Measurements from ENCODE around the gene ZNF613.
"Not testable (repeated sequence)": the region's sequence is repeated elsewhere in the genome, so short reads cannot be mapped to it uniquely, and the experiment has no call there.

ZNF613 gene

DNA sequence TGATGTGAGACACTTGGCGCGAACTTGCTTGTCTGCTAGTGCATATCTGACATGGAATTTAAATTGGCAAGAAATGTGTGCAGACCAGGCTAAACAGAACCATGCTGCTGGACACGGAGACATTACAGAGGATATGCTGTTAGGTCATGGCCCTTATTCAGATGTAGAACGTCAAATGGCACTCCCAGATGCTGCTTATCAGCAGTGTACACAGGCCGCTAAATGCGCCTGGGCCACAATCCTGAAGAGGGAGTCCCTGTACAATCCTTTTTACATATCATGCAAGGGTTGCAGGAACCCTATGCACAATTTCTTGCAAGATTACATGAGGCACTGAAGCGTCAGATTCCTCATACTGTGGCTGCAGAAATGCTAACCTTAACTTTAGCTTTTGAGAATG lies 50.1 kb downstream of the ZNF613 start:
- Histone ChIP-seq H3K4me2 (no peak overlapping the region), H3K79me2 (ENCODE audit: insufficient read depth, low read depth) (no peaks in the 10 kb centered on the region), H3K9ac (no peak overlapping the region), H3K4me3 (IDR thresholded peaks at IDR 0.05; ENCODE audit: insufficient read depth, low read depth, low read length) (no peak overlapping the region), H4K20me1 (ENCODE audit: insufficient read depth) (no peaks in the 10 kb centered on the region), H3K27ac (no peak overlapping the region), H3K36me3 (ENCODE audit: insufficient read depth) (no peaks in the 10 kb centered on the region), H2AFZ (ENCODE audit: low read depth) (no peak overlapping the region), H3K27me3 (ENCODE audit: insufficient read depth, low read depth) (no peaks in the 10 kb centered on the region), H3K4me1 (ENCODE audit: low read depth, poor library complexity, severe bottlenecking) (no peaks in the 10 kb centered on the region)
- TF ChIP-seq, protein P1, sequence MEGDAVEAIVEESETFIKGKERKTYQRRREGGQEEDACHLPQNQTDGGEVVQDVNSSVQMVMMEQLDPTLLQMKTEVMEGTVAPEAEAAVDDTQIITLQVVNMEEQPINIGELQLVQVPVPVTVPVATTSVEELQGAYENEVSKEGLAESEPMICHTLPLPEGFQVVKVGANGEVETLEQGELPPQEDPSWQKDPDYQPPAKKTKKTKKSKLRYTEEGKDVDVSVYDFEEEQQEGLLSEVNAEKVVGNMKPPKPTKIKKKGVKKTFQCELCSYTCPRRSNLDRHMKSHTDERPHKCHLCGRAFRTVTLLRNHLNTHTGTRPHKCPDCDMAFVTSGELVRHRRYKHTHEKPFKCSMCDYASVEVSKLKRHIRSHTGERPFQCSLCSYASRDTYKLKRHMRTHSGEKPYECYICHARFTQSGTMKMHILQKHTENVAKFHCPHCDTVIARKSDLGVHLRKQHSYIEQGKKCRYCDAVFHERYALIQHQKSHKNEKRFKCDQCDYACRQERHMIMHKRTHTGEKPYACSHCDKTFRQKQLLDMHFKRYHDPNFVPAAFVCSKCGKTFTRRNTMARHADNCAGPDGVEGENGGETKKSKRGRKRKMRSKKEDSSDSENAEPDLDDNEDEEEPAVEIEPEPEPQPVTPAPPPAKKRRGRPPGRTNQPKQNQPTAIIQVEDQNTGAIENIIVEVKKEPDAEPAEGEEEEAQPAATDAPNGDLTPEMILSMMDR (conservative IDR thresholded peaks at IDR 0.05; ENCODE audit: low read depth, low read length): no peak

DNA sequence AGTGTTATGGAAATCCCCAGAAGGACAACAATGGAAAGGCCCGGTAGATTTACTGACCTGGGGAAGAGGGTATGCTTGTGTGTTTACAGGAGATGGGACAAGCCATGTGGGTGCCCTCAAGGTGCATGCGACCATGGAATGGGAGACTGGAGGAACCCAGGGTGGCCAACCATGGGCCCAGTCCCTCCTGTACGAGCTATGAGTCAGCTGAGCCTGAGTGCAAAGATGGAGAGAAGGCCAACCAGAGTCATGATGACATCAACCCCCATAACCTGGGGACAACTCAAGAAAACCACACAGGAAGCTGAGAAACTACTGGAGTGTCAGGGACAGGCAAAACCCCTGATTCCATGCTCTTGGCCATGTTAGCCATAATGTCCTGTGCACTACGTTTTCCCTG lies 51.6 kb downstream of the ZNF613 start:
- H3K9ac ChIP-seq: no peak overlapping the region
- no peaks in the 10 kb centered on the region for H4K20me1 ChIP-seq (ENCODE audit: insufficient read depth)
- no peaks in the 10 kb centered on the region for H3K79me2 ChIP-seq (ENCODE audit: insufficient read depth, low read depth)
- no peak overlapping the region for H3K4me2 ChIP-seq
- H3K4me1 ChIP-seq (ENCODE audit: low read depth, poor library complexity, severe bottlenecking): no peaks in the 10 kb centered on the region
- no peaks in the 10 kb centered on the region for H3K27me3 ChIP-seq (ENCODE audit: insufficient read depth, low read depth)
- no peak overlapping the region for H3K4me3 ChIP-seq (IDR thresholded peaks at IDR 0.05; ENCODE audit: insufficient read depth, low read depth, low read length)
- H3K27ac ChIP-seq: no peak overlapping the region
- TF ChIP-seq, protein P1 (conservative IDR thresholded peaks at IDR 0.05; ENCODE audit: low read depth, low read length): no peak
- no peak overlapping the region for H2AFZ ChIP-seq (ENCODE audit: low read depth)
- no peaks in the 10 kb centered on the region for H3K36me3 ChIP-seq (ENCODE audit: insufficient read depth)

DNA sequence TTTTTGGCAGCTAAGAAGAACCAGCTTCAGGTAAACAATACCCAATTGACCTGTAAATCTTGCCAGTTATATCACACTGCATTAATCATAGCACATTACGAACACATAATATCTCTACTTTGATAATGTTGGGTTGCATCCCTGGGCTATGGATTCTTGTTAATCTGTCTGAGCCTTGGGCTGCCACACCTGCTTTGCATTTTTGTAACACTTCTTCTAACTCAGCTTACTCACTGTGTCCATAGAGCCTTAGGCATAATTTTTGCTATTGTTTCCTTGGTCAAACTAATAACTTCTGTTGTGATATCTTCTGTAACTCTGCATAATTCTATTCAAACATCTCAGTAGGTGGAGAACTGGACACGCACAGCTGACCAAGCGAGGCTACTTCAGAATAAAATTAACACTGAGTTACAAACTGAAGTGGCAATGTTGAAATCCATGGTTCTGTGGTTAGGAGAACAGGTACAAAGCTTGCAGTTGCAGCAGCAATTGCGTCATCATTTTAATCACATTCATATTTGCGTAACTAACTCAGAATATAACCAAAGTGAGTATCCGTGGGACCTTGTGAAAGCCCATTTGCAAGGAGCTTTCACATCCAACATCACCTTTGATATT lies 53.0 kb downstream of the ZNF613 start:
- no peak overlapping the region for H3K9ac ChIP-seq
- TF ChIP-seq, protein P1 (conservative IDR thresholded peaks at IDR 0.05; ENCODE audit: low read depth, low read length): no peak
- no peak overlapping the region for H2AFZ ChIP-seq (ENCODE audit: low read depth)
- no peak overlapping the region for H3K27ac ChIP-seq
- no peak overlapping the region for H3K4me3 ChIP-seq (IDR thresholded peaks at IDR 0.05; ENCODE audit: insufficient read depth, low read depth, low read length)
- no peaks in the 10 kb centered on the region for H3K36me3 ChIP-seq (ENCODE audit: insufficient read depth)
- no peaks in the 10 kb centered on the region for H3K79me2 ChIP-seq (ENCODE audit: insufficient read depth, low read depth)
- H4K20me1 ChIP-seq (ENCODE audit: insufficient read depth): no peaks in the 10 kb centered on the region
- H3K4me1 ChIP-seq (ENCODE audit: low read depth, poor library complexity, severe bottlenecking): no peaks in the 10 kb centered on the region
- no peaks in the 10 kb centered on the region for H3K27me3 ChIP-seq (ENCODE audit: insufficient read depth, low read depth)
- no peak overlapping the region for H3K4me2 ChIP-seq

DNA sequence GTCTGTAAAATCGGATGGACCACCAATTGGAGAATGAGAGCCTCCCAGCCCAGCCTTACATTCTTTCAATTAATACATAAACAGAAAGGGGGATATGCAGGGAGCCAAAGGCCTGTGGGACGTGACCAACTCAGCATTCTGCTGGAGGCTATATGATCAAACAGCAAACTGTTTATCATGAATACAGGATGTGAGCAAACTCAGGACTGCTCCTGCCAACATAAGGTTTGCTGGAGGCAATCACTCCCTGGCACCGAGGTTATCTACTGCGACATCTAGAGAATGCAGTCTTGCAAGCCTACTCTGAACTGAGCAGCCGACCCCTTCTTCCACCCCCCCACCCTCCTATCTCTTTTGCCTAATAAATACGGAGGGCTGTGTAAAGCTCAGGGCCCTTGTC lies 53.7 kb downstream of the ZNF613 start:
- not testable (repeated sequence) for H3K27me3 ChIP-seq (ENCODE audit: insufficient read depth, low read depth); H3K4me3 ChIP-seq (IDR thresholded peaks at IDR 0.05; ENCODE audit: insufficient read depth, low read depth, low read length); H3K79me2 ChIP-seq (ENCODE audit: insufficient read depth, low read depth); H3K9ac ChIP-seq; H3K36me3 ChIP-seq (ENCODE audit: insufficient read depth); H3K4me2 ChIP-seq; H3K4me1 ChIP-seq (ENCODE audit: low read depth, poor library complexity, severe bottlenecking); H3K27ac ChIP-seq; H4K20me1 ChIP-seq (ENCODE audit: insufficient read depth); H2AFZ ChIP-seq (ENCODE audit: low read depth)

DNA sequence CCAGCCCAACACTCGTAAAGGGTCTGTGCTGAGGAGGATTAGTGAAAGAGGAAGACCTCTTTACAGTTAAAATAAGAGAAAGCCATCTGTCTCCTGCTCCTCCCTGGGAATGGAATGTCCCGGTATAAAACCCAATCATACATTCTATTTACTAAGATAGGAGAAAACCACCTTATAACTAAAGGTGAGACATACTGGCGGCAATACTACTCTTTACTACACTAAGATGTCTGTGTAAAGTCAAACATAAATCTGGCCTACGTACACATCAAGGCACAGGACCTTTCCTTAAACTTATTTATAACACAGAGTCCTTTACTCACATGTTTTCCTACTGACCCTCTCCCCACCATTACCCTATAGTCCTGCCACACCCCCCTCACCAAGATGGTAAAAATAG lies 56.1 kb downstream of the ZNF613 start:
- H2AFZ ChIP-seq (ENCODE audit: low read depth): no peak overlapping the region
- no peaks in the 10 kb centered on the region for H3K79me2 ChIP-seq (ENCODE audit: insufficient read depth, low read depth)
- no peaks in the 10 kb centered on the region for H3K36me3 ChIP-seq (ENCODE audit: insufficient read depth)
- H3K9ac ChIP-seq: no peak overlapping the region
- H3K4me2 ChIP-seq: no peak overlapping the region
- no peaks in the 10 kb centered on the region for H3K4me1 ChIP-seq (ENCODE audit: low read depth, poor library complexity, severe bottlenecking)
- H3K27me3 ChIP-seq (ENCODE audit: insufficient read depth, low read depth): no peaks in the 10 kb centered on the region
- H3K4me3 ChIP-seq (IDR thresholded peaks at IDR 0.05; ENCODE audit: insufficient read depth, low read depth, low read length): no peak overlapping the region
- TF ChIP-seq, protein P1 (conservative IDR thresholded peaks at IDR 0.05; ENCODE audit: low read depth, low read length): no peak
- no peaks in the 10 kb centered on the region for H4K20me1 ChIP-seq (ENCODE audit: insufficient read depth)
- no peak overlapping the region for H3K27ac ChIP-seq

Data from KMS-11 (cell line).